ENCODE data around the gene SF3B3. TPM values are rescaled to one million over a fixed set of nuclear protein-coding genes. Genes with fewer than 3 reads are reported as not detected.

The SF3B3 gene
- total RNA-seq, 1 donor from 2014 or later = 463 TPM

Other genes with a start within 250 kb of the SF3B3 start
- 152 and 154 TPM in 2 replicates for gene AARS1, start 234.3 kb upstream of the SF3B3 start, total RNA-seq
- 33.7 and 42.2 TPM in 2 replicates for gene DDX19B, start 224.6 kb upstream of the SF3B3 start, total RNA-seq
- gene DDX19A, start 176.9 kb upstream of the SF3B3 start, total RNA-seq = 38.2 and 45.4 TPM in 2 replicates
- 51.5 and 57.4 TPM in 2 replicates for gene ST3GAL2, start 84.7 kb upstream of the SF3B3 start, total RNA-seq
- gene FCSK, start 69.2 kb upstream of the SF3B3 start, total RNA-seq = 20.1 and 21.4 TPM in 2 replicates
- gene COG4, start 262 bp upstream of the SF3B3 start, total RNA-seq = 39.8 and 42.5 TPM in 2 replicates
- 0.49 and 0.71 TPM in 2 replicates for gene IL34, start 122.7 kb downstream of the SF3B3 start, total RNA-seq
- 0.81 and 1.4 TPM in 2 replicates for gene MTSS2, start 162.2 kb downstream of the SF3B3 start, total RNA-seq

Data from activated B cell treated with CpG ODN at 0.5 μM for 24 hours (primary cell).